ENCODE results near the gene BRF1.

The BRF1 gene

DNA sequence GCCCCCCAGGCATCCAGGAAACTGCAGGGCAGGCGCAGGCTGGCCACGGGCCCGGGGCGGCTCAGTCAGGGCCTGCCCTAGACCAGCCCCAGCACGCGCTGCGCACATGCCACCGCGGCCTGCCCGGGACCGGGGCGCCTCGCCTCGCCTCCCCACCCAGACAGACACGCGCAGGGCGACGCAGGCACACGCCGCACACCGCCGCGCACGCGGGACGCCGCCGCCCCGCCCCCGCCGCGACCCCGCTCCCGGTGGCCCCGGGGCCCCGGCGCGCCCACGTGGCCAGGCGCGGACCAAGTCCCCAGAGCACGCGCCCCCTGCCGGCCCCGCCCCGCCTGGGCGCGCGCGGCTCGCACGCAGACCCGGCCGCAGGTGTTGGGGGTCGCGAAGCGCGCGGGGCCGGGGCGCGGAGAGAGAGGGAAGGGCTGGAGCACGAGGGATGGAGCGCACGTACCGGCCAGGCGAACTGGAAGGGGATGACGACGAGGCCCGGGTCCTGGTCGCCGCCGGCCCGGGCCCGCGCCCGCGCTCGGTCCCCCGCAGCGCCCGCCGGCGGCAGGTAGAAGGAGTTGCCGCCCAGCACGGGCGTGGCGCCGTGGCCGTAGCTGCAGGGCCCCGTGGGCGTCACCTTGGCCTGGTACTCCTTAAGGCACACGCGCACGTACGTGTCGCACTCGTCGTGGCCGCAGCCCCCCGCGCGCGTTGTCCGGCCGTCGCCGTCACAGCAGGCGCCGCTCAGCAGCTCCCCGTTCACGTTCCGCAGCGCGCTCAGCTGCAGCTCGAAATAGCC, 133.3 kb downstream of the BRF1 start:
- Histone ChIP-seq H3K27me3 (ENCODE audit: insufficient read depth, insufficient read length) (no peaks in the 10 kb centered on the region), H3K9me3 (ENCODE audit: insufficient read depth, low read length) (no peaks in the 10 kb centered on the region), H3K9ac (ENCODE audit: insufficient read length, low read depth) (peak overlapping the region; percentile 67), H3K4me1 (ENCODE audit: insufficient read depth, insufficient read length) (peaks cover 33% of the 10 kb centered on the region), H3K4me3 (ENCODE audit: insufficient read length, low read depth) (peak overlapping the region; percentile 57), H3K36me3 (ENCODE audit: insufficient read depth, insufficient read length, low read length) (peaks cover 3% of the 10 kb centered on the region)
- no peak for DNase-seq (ENCODE audit: low read depth, low spot score)
- TF ChIP-seq YY1 (IDR thresholded peaks at IDR 0.05; ENCODE audit: insufficient read depth, insufficient read length), result no peak
- no peak for TF ChIP-seq SUZ12 (IDR thresholded peaks at IDR 0.05; ENCODE audit: extremely low read depth, insufficient read depth, insufficient read length)
- no peak for TF ChIP-seq ZNF274 (IDR thresholded peaks at IDR 0.05; ENCODE audit: low read depth, low read length)

DNA sequence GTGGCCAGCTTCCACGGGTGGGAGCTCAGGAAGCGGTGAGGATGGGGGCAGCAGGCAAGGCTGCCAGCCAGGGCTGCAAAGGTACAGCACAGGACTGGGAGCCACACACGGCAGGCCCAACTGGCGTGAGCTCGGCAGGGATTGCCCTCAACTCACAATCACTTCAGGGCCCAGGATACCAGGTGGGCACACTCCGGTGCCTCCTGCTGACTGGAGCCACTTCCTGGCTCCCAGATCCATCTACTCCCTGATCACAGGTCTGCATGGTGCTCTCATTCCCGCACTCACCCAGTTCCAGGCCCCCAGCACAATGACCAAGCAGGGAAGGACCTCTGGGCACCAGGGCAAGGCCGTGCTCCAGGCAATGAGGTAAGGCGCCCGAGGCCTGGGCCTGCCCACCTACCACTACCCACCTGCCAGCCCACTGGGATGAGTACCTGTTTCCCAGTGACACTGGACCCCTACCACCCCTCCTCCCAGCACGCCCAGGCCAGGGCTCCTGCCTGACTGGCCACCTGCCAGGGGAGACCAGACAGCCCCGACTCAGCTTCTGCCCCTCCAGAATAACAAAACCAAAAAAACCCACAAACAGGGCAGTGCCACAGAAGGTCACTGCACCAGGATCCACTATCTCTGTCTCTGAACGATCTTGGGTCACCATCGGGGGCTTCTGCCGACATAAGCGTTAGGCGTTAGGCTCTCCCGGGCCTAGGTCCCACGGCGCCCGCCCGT, 134.1 kb downstream of the BRF1 start:
- Histone ChIP-seq H3K9ac (ENCODE audit: insufficient read length, low read depth) (peak overlapping the region; percentile 67), H3K4me3 (ENCODE audit: insufficient read length, low read depth) (no peak overlapping the region), H3K27me3 (ENCODE audit: insufficient read depth, insufficient read length) (no peaks in the 10 kb centered on the region), H3K36me3 (ENCODE audit: insufficient read depth, insufficient read length, low read length) (peaks cover 3% of the 10 kb centered on the region), H3K9me3 (ENCODE audit: insufficient read depth, low read length) (no peaks in the 10 kb centered on the region), H3K4me1 (ENCODE audit: insufficient read depth, insufficient read length) (peaks cover 36% of the 10 kb centered on the region)
- DNase-seq (ENCODE audit: low read depth, low spot score), result no peak
- TF ChIP-seq SUZ12 (IDR thresholded peaks at IDR 0.05; ENCODE audit: extremely low read depth, insufficient read depth, insufficient read length) (no peak), ZNF274 (IDR thresholded peaks at IDR 0.05; ENCODE audit: low read depth, low read length) (no peak), YY1 (IDR thresholded peaks at IDR 0.05; ENCODE audit: insufficient read depth, insufficient read length) (no peak)

DNA sequence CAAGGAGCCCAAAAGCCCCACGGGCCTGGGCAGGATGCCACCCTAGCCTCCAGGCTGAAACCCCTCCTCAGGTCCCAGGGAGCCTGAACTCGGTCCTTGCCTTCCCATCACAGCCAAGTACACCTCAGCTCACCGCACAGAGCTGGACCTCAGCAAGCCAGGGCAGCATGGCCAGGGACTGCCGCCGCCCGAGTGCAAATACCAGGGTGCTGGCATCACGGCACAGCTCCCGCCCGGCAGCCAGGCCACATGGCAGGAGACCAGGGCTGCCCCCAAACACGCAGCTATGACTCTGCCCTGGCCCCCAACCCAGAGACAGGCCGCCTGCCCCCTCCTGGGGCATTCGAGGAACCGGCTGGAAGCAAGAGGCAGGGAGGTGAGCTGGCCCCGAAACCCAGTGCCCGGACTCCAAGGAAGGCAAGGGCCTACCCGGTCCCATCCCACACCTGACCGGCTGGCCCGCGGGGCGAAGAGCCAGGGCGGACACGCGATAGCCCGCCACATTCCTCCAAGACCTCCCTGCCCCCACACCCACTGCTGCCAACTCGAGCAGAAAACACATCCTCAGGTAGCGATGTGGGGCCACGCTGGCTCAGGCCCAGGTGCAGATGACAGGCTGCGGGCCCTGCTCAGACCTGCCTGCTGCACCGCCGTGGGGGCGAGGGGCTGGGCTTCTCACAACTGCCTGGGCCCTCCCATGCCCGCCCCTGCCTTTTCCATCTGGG, 134.9 kb downstream of the BRF1 start:
- no peak for DNase-seq (ENCODE audit: low read depth, low spot score)
- TF ChIP-seq ZNF274 (IDR thresholded peaks at IDR 0.05; ENCODE audit: low read depth, low read length), result no peak
- TF ChIP-seq SUZ12 (IDR thresholded peaks at IDR 0.05; ENCODE audit: extremely low read depth, insufficient read depth, insufficient read length), result no peak
- no peak for TF ChIP-seq YY1 (IDR thresholded peaks at IDR 0.05; ENCODE audit: insufficient read depth, insufficient read length)
- H3K9me3 ChIP-seq (ENCODE audit: insufficient read depth, low read length), result no peaks in the 10 kb centered on the region
- H3K27me3 ChIP-seq (ENCODE audit: insufficient read depth, insufficient read length), result no peaks in the 10 kb centered on the region
- peaks cover 36% of the 10 kb centered on the region for H3K4me1 ChIP-seq (ENCODE audit: insufficient read depth, insufficient read length)
- H3K9ac ChIP-seq (ENCODE audit: insufficient read length, low read depth), result peak overlapping the region; percentile 44
- H3K4me3 ChIP-seq (ENCODE audit: insufficient read length, low read depth), result no peak overlapping the region
- peaks cover 3% of the 10 kb centered on the region for H3K36me3 ChIP-seq (ENCODE audit: insufficient read depth, insufficient read length, low read length)

DNA sequence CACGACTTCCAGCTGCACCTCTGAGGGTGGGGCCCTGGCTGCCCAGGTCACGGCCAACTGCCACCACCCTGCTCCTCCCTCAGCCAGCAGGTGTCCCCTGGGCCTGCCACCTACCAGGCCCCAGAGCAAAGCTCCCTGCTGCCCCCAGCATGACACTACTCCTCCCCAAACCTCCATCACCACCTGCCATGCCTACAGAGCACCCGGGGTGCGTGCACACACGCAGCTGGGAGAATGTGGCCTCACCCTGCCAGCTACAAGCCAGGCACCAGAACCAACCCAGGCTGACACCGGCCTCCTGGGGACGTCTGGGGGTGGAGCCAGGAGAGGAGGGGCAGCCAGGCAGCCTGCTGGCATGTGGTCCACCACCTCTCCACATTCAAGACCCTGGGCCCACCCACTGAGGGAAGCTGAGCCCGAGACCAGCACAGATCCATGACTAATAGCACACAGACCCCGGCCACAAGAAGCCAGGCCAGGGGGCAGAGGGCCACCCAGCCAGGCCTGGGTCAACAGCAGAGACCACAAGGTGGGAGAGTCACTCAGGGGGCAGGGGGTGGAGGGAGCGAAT, 135.6 kb downstream of the BRF1 start:
- no peaks in the 10 kb centered on the region for H3K27me3 ChIP-seq (ENCODE audit: insufficient read depth, insufficient read length)
- H3K9me3 ChIP-seq (ENCODE audit: insufficient read depth, low read length), result no peaks in the 10 kb centered on the region
- H3K4me1 ChIP-seq (ENCODE audit: insufficient read depth, insufficient read length), result peaks cover 38% of the 10 kb centered on the region
- H3K9ac ChIP-seq (ENCODE audit: insufficient read length, low read depth), result no peak overlapping the region
- TF ChIP-seq ZNF274 (IDR thresholded peaks at IDR 0.05; ENCODE audit: low read depth, low read length), result no peak
- no peak for TF ChIP-seq YY1 (IDR thresholded peaks at IDR 0.05; ENCODE audit: insufficient read depth, insufficient read length)
- no peak for TF ChIP-seq SUZ12 (IDR thresholded peaks at IDR 0.05; ENCODE audit: extremely low read depth, insufficient read depth, insufficient read length)
- DNase-seq (ENCODE audit: low read depth, low spot score), result no peak
- no peak overlapping the region for H3K4me3 ChIP-seq (ENCODE audit: insufficient read length, low read depth)
- peaks cover 3% of the 10 kb centered on the region for H3K36me3 ChIP-seq (ENCODE audit: insufficient read depth, insufficient read length, low read length)

DNA sequence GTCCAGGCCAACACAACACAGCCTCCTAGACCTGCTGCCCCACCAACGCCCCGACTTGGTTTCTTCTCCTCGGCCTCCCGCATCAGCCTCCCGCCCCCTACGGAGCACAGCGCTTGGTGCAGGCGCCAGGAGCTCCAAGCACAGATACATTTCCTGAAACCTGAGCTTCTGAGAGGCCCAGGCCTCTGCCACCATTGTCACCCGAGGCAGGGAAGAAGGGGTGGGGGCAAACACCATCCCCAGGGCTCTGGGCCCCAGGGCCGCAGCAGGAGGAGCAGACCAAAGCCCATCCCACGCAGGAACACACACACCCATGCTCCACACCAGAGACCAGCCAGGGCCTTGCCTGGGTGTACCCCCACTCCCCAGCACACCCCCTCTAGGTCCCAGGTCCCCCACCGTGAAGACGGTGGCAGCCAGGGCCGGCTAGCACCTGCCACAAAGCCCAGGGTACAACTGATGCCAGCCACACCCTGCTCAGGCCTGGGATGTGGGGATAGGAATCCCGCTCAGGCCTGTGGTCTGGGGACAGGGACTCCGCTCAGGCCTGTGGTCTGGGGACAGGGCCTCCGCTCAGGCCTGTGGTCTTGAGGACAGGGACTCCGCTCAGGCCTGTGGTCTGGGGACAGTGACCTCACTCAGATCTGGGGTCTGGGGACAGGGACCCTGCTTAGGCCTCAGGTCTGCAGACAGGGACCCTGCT, 137.6 kb downstream of the BRF1 start:
- no peak for TF ChIP-seq YY1 (IDR thresholded peaks at IDR 0.05; ENCODE audit: insufficient read depth, insufficient read length)
- no peak for TF ChIP-seq SUZ12 (IDR thresholded peaks at IDR 0.05; ENCODE audit: extremely low read depth, insufficient read depth, insufficient read length)
- TF ChIP-seq ZNF274 (IDR thresholded peaks at IDR 0.05; ENCODE audit: low read depth, low read length), result no peak
- no peaks in the 10 kb centered on the region for H3K9me3 ChIP-seq (ENCODE audit: insufficient read depth, low read length)
- peaks cover 3% of the 10 kb centered on the region for H3K36me3 ChIP-seq (ENCODE audit: insufficient read depth, insufficient read length, low read length)
- DNase-seq (ENCODE audit: low read depth, low spot score), result no peak
- H3K27me3 ChIP-seq (ENCODE audit: insufficient read depth, insufficient read length), result no peaks in the 10 kb centered on the region
- H3K9ac ChIP-seq (ENCODE audit: insufficient read length, low read depth), result no peak overlapping the region
- H3K4me1 ChIP-seq (ENCODE audit: insufficient read depth, insufficient read length), result peaks cover 41% of the 10 kb centered on the region
- no peak overlapping the region for H3K4me3 ChIP-seq (ENCODE audit: insufficient read length, low read depth)

DNA sequence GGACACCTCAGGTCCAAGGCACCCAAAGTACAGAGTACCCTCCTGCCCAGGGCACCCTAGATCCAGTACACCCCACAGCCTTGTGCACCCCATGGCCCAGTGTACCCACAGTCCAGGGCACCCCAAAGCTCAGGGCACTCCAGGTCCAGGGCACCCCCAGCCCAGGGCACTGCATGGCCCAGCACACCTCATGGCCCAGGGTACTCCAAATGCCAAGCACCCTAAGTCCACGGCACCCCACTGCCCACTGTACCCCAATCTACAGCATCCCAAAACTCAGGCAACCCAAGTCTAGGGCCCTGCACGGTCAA, 138.2 kb downstream of the BRF1 start:
- Histone ChIP-seq H3K36me3 (ENCODE audit: insufficient read depth, insufficient read length, low read length) (peaks cover 3% of the 10 kb centered on the region), H3K4me1 (ENCODE audit: insufficient read depth, insufficient read length) (peaks cover 41% of the 10 kb centered on the region), H3K27me3 (ENCODE audit: insufficient read depth, insufficient read length) (no peaks in the 10 kb centered on the region), H3K4me3 (ENCODE audit: insufficient read length, low read depth) (no peak overlapping the region), H3K9me3 (ENCODE audit: insufficient read depth, low read length) (no peaks in the 10 kb centered on the region), H3K9ac (ENCODE audit: insufficient read length, low read depth) (peak overlapping the region; percentile 28)
- DNase-seq (ENCODE audit: low read depth, low spot score), result no peak
- TF ChIP-seq ZNF274 (IDR thresholded peaks at IDR 0.05; ENCODE audit: low read depth, low read length) (no peak), YY1 (IDR thresholded peaks at IDR 0.05; ENCODE audit: insufficient read depth, insufficient read length) (no peak), SUZ12 (IDR thresholded peaks at IDR 0.05; ENCODE audit: extremely low read depth, insufficient read depth, insufficient read length) (no peak)

All from NT2/D1 (cell line).